Myocyte (in vitro differentiated cells): ENCODE measurements around the gene HTRA1. TPM values are rescaled to one million over a fixed set of nuclear protein-coding genes. Genes with fewer than 3 reads are reported as not detected.

ENCODE experiments used
- DNase-seq: peaks from one replicate; pipeline ENCODE4 v3.0.0-alpha.2; 2012; ENCODE audit warnings: low read depth
- total RNA-seq: library from RNA; depleted of rRNA; stranded (reverse); fragments of >200 nt; gene quantifications from 2 replicates; pipeline ENCODE4 v1.2.3, GENCODE V29; 2014

HTRA1 gene
- total RNA-seq, 1 donor from 2014 or later, result 1,617 TPM

GRCh38 chr10:122514045-122514840 is 52.9 kb downstream of the HTRA1 start:
- DNase-seq, result no peak

GRCh38 chr10:122515022-122515424 is 53.7 kb downstream of the HTRA1 start:
- DNase-seq, result no peak

- DNase-seq, result no peak
Measured at GRCh38 chr10:122515588-122516231, 54.4 kb downstream of the HTRA1 start.

GRCh38 chr10:122516734-122517133 is 55.4 kb downstream of the HTRA1 start:
- DNase-seq, result no peak

- DNase-seq, result no peak
Measured at GRCh38 chr10:122519144-122519543, 57.8 kb downstream of the HTRA1 start.

- DNase-seq, result no peak
Measured at GRCh38 chr10:122519873-122520272, 58.5 kb downstream of the HTRA1 start.

- peak; percentile 29 for DNase-seq
Measured at GRCh38 chr10:122521011-122521410, 59.7 kb downstream of the HTRA1 start.

GRCh38 chr10:122524811-122525210 is 63.5 kb downstream of the HTRA1 start:
- no peak for DNase-seq

- DNase-seq, result peak; percentile 60
Measured at GRCh38 chr10:122525788-122526187, 64.4 kb downstream of the HTRA1 start.

GRCh38 chr10:122526892-122527291 is 65.5 kb downstream of the HTRA1 start:
- no peak for DNase-seq

GRCh38 chr10:122530177-122530576 is 68.8 kb downstream of the HTRA1 start:
- no peak for DNase-seq

GRCh38 chr10:122531261-122531660 is 69.9 kb downstream of the HTRA1 start:
- no peak for DNase-seq

GRCh38 chr10:122531939-122532338 is 70.6 kb downstream of the HTRA1 start:
- DNase-seq, result no peak

- DNase-seq, result no peak
Measured at GRCh38 chr10:122532601-122533296, 71.4 kb downstream of the HTRA1 start.

GRCh38 chr10:122537545-122537944 is 76.2 kb downstream of the HTRA1 start:
- DNase-seq, result no peak

- DNase-seq, result no peak
Measured at GRCh38 chr10:122541541-122542002, 80.2 kb downstream of the HTRA1 start.

GRCh38 chr10:122543676-122544445 is 82.5 kb downstream of the HTRA1 start:
- no peak for DNase-seq

GRCh38 chr10:122544493-122544892 is 83.1 kb downstream of the HTRA1 start:
- DNase-seq, result no peak

GRCh38 chr10:122546242-122546641 is 84.9 kb downstream of the HTRA1 start:
- DNase-seq, result peak; percentile 50

GRCh38 chr10:122548407-122549085 is 87.2 kb downstream of the HTRA1 start:
- no peak for DNase-seq

- no peak for DNase-seq
Measured at GRCh38 chr10:122549636-122550035, 88.3 kb downstream of the HTRA1 start.
